Stimulated activated CD4-positive, alpha-beta T cell treated with anti-CD3 and anti-CD28 coated beads, TNF-alpha, amount 100 ng/mL, for 24 hours (primary cell): ENCODE data around the gene GLCE.

ENCODE experiments used
- DNase-seq, 3 experiments: peaks; one replicate each; pipeline ENCODE4 v3.0.0-alpha.2; 2020; ENCODE audit warnings: low read depth in 3 of 3

GLCE gene

DNA sequence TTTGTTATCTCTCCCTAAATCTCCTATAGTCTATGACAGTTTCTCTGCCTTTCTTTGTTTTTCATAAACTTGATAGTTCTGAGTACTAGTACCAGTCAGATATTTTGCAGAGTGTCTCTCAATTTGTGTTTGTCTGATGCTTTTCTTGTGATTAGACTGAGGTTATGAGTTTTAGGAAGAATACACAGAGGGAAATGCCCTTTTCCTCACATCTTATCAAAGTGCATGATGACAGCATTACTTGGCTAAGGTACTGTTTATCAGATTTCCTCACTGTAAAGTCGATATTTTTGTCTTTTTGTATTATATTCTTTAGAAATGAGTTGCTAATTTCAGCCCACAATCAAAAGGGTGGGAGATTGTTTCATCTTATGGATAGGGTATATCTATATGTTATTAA, 45.6 kb downstream of the GLCE start:
- no peak for DNase-seq

DNA sequence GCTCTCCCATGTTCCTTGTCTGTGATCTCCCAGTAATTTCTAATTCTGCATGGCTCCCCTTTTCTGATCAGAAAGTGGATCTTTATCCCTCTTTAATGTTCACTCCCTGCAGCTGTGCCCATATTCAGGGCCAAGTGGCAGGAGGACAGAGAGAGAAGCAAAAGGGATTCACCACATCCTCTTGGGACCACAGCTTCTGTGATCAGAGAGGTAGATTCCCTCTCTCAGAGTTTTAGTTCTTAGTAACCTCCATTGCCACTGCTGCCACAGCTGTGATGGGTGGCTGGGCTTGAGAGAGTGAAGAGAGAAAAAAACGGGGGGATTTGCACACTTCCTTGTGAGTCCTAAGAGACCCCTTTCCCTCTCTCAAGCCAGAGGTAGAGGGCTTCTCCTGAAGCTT, 49.2 kb downstream of the GLCE start:
- no peak for DNase-seq

DNA sequence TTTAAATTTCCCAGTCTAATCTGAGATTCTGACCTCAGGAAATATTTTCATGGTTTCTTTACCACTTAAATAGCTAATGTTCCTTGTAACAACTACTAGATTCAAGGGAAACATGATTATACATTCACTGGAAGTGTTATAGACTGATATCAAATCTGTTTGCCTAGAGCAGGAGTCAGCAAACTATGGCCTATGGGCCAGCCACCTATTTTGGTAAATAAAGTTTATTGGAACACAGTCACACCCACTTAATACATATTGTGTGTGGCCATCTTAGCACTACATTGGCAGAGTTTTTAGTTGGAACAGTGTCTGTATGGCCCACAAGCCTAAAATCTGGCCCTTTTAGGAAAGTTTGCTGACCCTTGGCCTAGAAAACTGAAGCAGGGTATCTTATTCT, 50.1 kb downstream of the GLCE start:
- no peak for DNase-seq

DNA sequence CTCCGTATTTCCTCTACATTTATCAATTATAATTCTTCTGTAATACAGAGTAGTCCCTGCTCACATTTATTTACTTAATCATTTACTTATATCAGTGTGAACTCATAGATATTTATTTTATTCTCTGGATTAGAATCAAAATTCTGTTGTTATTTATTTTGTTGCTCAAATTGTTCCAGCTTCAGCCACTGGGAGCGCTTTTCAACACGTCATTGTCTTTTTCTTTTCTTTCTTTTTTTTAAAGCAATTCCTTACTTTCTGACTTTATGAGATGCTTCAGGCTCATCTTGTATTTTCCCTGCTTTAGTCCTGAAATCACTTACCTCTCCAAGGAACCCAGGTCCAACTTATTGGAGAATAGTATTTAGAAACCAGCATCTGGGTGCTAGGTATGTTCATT, 53.4 kb downstream of the GLCE start:
- DNase-seq, result no peak

DNA sequence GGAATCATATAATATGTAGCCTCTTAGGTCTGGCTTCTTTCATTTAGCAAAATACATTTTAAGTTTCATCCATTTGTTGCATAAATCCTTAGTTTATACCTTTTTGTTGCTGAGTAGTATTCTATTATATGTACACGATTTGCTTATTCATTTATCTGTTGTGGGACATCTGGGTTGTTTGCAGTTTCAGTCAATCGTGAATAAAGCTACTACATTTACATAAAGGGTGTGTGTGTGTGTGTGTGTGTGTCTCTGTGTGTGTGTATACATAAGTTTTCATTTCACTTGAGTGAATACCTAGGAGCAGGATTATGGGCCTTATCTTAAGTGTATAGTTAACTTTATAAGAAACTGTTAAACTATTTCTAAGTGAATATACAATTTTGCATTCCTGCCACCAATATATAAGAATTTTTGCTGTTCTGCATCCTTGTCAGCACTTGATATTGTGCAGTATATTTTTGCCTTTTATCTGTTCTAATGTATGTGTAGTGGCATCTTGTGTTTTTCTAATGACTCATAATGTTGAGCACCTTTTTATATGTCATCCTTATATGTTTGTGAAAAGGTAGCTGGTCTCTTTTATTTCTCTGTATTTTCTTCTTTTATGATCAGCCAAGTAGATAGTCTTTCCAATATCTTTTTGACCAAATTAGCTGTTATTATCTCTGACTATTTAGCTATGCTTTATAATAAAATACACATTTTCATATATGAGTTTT, 55.0 kb downstream of the GLCE start:
- no peak for DNase-seq

DNA sequence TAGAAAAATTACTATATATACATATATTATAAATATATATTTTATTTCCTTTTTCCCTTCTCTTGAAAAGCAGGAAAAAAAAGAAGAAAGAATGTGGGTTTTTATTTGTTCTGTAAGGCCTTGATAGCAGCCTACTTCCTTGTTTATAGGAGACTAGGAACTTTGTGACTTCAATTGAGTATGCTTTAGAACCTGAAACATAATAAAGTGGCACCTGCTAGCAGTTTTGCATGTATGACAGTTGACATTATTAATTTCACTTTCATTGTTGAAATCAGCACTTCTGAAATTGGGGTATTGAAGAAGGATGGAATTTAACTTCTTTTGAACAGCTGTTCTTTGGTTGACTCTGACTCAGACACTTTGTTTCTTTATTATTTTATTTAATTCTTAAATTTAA, 56.9 kb downstream of the GLCE start:
- no peak for DNase-seq

DNA sequence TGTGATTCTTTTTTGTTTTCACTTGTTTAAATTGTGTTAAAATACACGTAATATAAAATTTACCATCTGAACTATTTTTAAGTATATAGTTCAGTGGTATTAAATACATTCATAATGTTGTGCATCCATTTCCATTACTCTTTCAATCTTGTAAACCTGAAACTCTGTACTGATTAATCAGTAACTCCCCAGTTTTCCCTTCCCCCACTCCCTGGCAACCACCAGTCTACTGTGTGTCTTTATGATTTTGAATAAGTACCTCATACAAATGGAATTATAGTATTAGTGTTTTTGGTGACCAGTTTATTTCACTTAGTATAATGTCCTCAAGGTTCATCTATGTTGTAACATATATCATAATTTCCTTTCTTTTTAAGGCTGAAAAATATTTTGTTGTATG, 59.3 kb downstream of the GLCE start:
- DNase-seq, result no peak

DNA sequence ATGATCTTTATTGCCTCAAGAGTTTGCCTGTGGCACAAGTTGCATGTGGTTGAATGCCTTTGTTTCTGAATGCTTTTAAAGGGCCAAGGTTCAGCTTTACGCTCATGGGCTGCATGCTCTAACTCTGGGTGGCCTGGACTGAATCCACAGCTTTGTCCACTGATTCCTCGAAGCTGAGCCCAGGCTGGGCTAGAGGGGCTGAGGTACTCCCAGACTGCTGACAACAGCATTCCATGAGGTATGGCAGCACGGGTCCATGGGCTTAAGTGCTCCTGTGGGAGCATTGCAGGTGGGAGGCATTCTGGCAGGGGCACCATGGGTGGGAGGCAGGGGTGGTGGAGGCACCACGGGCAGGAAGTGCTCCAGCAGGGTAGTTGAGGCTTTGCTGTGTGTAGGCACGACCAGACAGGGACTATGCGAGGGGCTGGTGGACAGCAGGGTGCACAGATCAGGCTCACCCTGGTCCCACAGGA, 61.6 kb downstream of the GLCE start:
- no peak for DNase-seq

DNA sequence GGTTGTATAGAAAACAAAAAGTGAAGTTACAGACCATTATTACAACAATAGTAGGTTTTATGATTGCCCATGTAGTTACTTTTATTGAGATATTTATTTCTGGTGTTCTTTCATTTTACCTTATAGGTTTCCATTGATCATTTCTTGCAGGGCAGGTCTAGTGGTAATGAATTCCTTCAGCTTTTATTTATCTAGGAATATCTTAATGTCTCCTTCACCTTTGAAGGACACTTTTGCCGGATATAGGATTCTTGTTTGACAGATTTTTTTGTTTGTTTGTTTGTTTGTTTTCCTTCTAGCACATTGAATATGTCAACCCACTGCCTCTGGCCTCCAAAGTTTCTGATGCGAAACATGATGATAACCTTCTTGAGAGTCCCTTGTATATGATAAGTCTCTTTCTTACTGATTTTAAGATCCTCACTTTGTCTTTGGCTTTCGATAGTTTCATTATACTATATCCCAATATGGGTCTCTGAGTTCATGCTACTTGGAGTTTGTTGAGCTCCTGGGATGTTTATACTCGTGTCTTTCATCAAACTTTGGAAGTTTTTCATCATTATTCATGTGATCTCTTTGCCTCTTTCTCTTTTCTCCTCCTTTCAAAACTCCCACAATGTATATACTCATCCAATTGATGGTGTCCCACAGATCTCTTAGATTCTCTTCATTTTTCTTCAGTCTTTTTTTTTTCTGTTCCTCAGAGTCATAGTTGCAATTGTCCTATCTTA, 62.8 kb downstream of the GLCE start:
- no peak for DNase-seq

DNA sequence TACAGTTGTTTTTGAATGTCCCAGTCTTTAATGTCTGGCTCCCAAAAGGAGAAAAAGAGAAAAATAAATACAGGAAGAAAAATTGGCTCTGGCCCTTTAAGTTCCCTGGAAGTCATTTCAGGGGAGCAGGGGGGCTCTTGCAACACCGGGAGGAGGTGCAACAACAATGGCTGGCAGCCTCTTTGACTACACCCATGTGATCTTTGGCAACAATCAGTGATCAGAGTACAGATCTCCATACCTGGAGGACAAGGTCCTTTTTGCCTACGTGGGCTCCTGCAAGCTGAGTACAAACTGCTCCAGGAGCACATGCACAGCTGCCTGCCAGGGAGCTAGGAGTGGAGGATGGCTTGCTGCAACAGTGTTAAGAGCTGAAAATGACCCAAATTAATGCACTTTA, 63.9 kb downstream of the GLCE start:
- no peak for DNase-seq

DNA sequence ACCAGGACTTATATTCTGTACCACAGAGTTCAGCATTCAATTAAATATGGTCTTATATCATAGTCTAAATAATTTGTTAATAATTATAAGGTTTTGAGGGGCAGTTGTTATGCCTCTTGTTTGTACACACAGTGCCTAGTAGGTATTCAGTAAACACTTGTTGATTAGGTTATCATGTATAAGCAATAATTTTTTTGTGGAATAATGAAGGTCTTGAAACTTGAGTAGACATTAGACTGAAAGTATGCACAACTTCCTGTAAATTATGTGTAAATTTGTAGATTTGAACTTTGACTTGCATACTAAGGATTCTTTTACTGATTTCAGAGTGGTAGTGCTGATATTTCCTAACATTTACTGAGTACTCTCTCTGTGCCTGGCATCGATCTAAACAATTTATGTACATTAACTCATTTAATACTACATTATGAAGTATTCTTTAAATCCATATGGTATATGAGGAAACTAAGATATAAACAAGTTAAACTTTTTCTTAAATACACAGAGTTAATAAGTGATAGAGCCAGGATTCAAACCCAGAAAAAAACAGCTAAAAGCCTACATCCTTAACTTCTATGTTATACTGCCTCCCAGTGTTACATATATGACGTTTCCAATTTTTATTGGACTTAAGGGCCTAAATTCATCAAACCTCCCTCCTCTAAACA, 65.1 kb downstream of the GLCE start:
- no peak for DNase-seq

DNA sequence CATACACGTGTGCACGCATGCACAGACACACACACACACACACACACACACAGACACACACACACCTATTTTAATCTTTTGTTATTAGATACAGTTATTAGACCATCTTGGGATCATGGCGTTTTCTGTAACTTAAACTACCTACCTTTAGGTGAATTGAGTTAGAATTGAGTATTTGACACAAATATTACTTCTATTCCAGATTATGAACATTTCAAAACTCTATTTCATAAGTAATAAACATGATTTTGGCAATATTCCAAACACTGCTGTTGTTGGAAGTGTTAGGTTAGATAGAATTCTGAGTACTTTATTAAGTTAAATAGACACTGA, 65.6 kb downstream of the GLCE start:
- no peak for DNase-seq

DNA sequence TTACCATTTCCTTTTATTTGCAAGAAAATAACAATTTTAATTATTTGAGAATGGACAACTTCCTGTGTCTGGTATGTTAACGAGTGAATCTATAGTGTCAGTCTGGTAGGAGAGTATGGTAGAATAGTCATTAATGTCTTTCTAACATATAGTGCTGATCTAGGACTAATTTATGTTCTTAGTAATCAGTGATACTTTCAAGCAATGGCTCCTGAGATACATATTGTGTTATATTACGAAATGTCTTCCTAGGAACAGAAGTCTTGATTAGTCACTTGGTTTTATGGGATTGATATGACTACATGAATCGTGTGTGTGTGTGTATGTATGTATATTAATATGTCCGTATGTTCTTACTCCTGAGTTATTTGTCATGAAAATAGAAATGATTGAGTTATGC, 71.7 kb downstream of the GLCE start:
- no peak for DNase-seq

DNA sequence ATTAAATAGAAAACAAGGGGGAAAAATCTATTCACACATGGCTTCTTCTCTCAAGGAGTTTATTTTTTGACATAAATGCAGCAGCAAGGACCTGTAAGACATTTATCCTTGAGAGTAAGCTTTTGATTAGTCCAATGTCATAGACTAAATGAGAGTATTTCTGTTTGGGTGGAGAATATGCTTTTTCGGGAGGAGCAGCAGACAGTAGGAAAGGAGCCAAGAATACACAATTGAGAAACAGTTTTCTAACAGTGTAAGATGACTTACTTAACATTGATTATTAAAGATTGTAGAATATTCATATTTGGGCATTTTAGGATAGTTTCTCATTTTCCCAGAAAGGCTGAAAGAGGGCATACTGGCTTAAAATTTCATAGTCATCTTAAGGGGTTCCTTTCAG, 72.3 kb downstream of the GLCE start:
- no peak for DNase-seq

DNA sequence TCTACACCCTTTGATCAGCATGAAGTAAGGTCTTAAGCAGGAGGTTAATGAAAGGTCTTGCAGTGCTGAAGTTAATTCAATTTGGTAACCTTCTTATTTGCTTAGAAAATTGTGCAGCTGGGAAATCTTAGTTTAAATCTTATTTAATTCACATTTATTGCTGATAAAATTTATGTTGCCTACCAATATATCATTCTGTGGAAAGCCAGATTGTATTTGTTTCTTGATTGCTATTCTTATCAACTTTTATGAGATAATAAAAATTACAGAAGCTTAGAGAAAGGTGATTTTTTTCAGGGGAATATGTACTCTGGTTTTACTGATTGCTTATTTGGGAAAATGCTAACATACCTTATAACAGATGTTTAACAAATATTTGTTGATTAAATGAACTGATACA, 74.2 kb downstream of the GLCE start:
- DNase-seq, result no peak

DNA sequence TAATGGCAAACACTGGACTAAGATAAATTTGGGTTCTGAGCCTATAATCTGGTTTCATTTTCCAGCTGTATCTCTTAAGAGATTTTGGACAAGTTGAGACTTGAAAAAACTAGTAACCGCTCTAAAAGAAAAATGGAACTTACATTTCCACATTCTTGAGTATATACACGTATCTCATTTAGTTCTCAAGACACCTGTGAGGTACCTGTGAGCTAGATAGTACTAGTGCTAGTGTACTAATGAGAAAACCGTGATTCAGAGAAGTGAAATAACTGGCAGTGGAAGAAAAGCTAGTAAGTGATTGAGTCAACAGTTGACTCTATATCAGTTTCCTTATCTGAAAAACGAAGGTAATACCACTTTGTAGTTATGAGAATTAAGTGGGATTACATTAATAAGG, 76.1 kb downstream of the GLCE start:
- no peak for DNase-seq

DNA sequence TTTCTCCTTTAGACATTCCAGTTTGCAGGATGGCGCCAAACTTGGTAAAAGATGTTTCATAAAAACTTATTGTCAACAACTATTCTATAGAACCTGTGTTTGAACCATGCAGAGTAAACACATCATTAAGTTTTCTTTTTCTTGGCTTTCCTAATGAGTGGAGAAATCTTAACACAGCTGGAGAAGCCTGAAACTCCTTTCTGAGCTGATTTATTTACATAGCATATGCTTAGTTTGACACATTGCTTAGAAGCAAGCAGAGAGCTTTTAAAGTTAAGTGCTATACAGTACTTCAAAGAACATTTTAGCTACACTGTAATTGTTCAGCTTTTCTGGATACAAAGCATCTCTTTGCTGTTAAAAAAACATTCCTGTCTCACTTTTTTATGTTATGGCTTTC, 77.3 kb downstream of the GLCE start:
- DNase-seq, result no peak

DNA sequence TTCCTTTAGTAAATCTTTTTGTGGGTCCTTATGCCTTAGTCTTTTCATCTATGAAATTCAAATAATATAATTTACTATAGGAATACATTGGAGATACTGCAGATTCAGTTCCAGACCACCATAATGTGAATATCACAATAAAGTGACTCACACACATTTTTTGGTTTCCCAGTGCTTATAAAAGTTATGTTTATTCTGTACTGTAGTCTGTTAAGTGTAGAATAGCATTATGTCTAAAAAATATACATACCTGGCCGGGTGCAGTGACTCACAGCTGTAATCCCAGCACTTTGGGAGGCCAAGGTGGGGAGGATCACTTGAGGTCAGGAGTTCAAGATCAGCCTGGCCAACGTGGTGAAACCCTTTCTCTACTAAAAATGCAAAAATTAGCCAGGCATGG, 84.4 kb downstream of the GLCE start:
- no peak for DNase-seq

DNA sequence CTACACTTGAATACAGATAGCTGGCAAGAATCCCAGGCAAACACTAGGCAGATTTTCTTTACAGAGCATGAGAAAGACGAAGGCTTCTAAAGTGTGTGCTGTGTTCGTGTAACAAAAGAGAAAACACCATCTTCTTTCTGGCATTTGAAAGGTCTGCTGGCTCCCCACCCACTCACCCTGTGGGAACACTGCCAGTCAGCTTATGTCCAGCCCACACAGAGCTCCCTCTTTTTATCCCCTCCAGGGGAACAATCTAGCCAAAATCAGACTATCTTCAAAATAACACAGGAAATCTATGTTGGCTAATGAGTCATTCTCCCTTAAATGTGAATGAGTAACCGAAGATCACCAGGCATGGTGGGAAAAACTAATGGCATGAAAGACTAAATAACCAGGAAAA, 92.7 kb downstream of the GLCE start:
- no peak for DNase-seq

DNA sequence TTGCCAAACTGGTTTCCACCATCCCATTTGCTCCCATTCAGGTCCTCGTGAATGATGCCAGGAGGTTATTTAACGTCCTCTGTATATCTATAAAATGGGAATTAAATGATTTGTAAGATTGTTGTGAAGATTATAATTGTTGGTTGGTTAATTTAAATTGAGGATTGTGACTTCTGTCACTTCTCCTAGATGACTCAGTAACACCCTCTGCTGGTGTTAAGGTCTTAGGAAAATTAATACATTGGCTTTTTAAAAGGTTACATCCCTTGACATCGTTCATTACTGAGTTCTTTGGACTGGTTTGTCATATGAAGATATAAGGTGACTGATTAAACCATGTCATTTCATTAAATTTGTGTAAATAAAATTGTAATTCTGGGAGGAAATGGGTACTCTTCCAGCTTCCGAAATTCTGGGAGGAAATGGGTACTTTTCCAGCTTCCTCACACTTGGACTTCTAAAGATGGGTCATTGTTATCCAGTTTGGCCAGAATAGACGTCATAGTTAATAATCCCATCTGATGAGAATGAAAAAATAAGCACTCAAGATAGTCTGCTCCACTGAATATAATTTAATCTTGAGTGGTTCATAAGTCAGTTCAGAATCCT, 105.0 kb downstream of the GLCE start:
- no peak for DNase-seq

DNA sequence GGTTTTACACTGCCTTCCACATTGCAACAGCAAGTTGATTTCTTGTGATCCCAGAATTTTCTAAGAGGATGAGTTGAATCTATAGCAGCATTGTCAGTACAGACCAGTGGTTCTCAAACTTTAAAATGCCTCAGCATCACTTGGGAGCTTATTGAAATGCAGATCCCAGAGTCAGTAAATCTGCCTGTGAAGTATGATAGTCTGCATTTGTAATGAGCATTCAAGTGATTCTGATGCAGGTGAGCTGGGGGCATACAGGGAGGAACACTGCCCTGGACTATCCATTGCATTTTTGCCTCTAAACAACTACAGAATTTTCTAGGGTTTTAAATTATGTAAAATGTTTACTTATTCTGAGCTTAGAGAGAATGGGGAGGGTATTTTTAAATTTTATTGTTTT, 110.8 kb downstream of the GLCE start:
- DNase-seq, result no peak

DNA sequence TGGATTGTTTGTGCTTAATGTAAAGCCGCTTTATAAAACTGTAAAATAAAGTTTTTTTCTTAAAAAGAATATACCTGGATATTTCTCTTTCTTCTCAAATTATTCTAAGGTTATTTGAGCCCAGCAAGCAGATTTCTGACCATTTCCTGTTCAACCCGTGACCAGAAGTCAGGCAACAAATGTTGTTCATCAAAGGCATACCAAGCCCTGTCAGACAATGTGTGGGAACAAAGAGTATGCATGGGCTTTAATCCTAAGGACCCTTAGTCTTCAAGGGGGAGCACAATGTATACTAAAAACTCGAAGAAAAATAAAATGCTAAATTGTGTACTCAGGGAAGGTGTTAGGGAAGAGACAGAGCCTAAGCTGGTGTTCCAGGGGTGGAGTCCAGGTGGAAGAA, 111.7 kb downstream of the GLCE start:
- no peak for DNase-seq

DNA sequence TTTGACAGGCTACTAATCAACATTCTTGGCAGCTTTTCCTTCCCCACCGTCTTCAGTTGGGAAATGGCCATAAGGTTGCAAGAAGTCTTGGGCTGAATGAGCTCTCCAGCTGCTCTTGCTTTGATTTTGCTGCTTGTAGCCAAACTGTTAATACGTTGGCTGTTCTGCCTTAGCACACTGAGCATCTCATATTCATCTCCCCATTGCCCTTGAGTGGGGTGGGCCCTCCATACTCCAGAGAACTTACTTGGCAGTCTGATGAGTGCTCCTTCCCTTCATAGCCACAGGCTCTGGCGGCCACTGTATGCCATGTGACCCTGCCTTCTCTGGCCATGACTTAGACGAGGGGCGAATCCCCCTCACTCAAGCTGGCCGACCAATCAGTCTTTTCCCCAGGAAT, 112.5 kb downstream of the GLCE start:
- DNase-seq, result no peak
